ENCODE measurements around the gene C2CD2. TPM values are rescaled to one million over a fixed set of nuclear protein-coding genes. Genes with fewer than 3 reads are reported as not detected.

Gene C2CD2
- polyA plus RNA-seq, 1 donor (not counting 4 experiments of a cell fraction or from before 2014, with no cell fraction given): 39.9 TPM

DNA sequence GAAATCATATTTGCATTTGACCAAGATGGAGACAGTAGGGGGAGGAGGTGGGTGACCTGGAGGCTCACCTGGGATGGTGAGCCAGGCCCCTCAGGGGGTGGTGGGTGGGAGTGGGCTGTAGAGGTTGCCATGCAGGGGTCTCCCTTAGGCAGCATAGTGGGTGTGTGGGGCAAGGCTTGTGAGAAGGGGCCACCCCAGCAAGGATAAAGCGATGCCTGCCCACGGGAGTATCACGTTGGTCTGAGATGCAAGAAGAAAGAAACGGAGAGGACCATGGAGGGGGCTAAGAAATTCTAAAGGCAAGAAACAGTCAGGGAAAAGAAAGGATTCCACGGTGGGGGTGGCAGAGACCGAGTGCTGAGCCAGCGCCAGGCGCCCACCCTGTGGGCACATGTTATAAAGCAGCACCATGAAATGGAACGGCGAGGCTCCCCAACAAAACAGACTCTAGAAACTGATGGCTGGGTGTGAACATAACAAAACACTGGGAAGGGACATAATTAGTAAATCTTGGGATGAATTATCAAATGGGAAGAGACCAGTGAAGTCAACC lies 11.7 kb upstream of the C2CD2 start:
- Histone ChIP-seq H3K27me3 (ENCODE audit: control insufficient read depth, extremely low read depth, insufficient read depth, low read length) (no peaks in the 10 kb centered on the region), H3K9me1 (ENCODE audit: control insufficient read depth, extremely low read depth, insufficient read depth, low read length) (no peaks in the 10 kb centered on the region), H4K20me1 (ENCODE audit: control insufficient read depth, extremely low read depth, insufficient read depth, low read length) (no peaks in the 10 kb centered on the region), H3K36me3 (ENCODE audit: control insufficient read depth in 2 of 2, extremely low read depth in 1 of 2, insufficient read depth in 2 of 2, low read length in 2 of 2) (no peaks in the 10 kb centered on the region), H3K27ac (ENCODE audit: control insufficient read depth, insufficient read depth, low read length) (no peak overlapping the region), H3K4me3 (ENCODE audit: control insufficient read depth in 2 of 3, extremely low read depth in 1 of 3, insufficient read depth in 2 of 3, low read depth in 1 of 3, low read length in 3 of 3) (no peak overlapping the region), H3K79me2 (ENCODE audit: control insufficient read depth, insufficient read depth, low read length) (no peaks in the 10 kb centered on the region), H3K9me3 (ENCODE audit: control insufficient read depth, low read depth, low read length) (no peaks in the 10 kb centered on the region), H3K4me1 (ENCODE audit: control insufficient read depth, extremely low read depth, insufficient read depth, low read length) (no peaks in the 10 kb centered on the region), H2AFZ (ENCODE audit: control insufficient read depth, low read length) (no peak overlapping the region), H3K4me2 (ENCODE audit: control insufficient read depth, extremely low read depth, insufficient read depth, low read depth, low read length) (no peak overlapping the region), H3K9ac (ENCODE audit: control insufficient read depth, extremely low read depth, insufficient read depth, low read length) (no peak overlapping the region)
- FAIRE-seq: no peak
- DNase-seq (ENCODE audit: low read depth, low spot score): no peak
- TF ChIP-seq EZH2 (IDR thresholded peaks at IDR 0.05; ENCODE audit: low read length): no peak
- TF ChIP-seq, protein P1, sequence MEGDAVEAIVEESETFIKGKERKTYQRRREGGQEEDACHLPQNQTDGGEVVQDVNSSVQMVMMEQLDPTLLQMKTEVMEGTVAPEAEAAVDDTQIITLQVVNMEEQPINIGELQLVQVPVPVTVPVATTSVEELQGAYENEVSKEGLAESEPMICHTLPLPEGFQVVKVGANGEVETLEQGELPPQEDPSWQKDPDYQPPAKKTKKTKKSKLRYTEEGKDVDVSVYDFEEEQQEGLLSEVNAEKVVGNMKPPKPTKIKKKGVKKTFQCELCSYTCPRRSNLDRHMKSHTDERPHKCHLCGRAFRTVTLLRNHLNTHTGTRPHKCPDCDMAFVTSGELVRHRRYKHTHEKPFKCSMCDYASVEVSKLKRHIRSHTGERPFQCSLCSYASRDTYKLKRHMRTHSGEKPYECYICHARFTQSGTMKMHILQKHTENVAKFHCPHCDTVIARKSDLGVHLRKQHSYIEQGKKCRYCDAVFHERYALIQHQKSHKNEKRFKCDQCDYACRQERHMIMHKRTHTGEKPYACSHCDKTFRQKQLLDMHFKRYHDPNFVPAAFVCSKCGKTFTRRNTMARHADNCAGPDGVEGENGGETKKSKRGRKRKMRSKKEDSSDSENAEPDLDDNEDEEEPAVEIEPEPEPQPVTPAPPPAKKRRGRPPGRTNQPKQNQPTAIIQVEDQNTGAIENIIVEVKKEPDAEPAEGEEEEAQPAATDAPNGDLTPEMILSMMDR (optimal IDR thresholded peaks at IDR 0.05 in 1 of 3, IDR thresholded peaks at IDR 0.05 in 1 of 3, conservative IDR thresholded peaks at IDR 0.05 in 1 of 3; ENCODE audit: extremely low read depth in 1 of 3, insufficient read depth in 2 of 3, low read length in 3 of 3): no peak
- dilution Hi-C loops (cut with MboI; ENCODE audit: extremely low pct_ligation_motif_present, low sequenced_read_pairs): no loop called here

DNA sequence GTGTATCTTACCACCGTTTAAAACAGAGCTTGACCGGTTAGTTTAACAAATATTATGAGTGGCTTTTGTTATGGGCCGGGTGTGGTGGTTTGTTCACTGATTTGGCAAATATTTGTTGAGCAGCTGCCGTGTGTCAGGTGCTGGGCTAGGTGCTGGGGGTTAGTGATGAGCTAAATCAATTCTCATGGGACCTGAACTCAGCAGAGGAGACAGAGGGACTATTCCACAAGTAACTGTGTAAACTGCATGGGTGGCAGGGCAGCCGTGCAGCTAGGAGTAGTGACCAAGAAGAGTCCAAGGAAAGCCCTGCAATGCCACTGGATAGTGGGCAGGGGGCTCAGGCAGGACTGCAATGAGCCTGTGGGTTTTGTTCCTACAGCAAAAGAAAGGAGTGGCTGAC lies 11.2 kb upstream of the C2CD2 start:
- no peak overlapping the region for H3K27ac ChIP-seq (ENCODE audit: control insufficient read depth, insufficient read depth, low read length)
- H3K4me3 ChIP-seq (ENCODE audit: control insufficient read depth in 2 of 3, extremely low read depth in 1 of 3, insufficient read depth in 2 of 3, low read depth in 1 of 3, low read length in 3 of 3): no peak overlapping the region
- H3K9me1 ChIP-seq (ENCODE audit: control insufficient read depth, extremely low read depth, insufficient read depth, low read length): no peaks in the 10 kb centered on the region
- no peaks in the 10 kb centered on the region for H3K79me2 ChIP-seq (ENCODE audit: control insufficient read depth, insufficient read depth, low read length)
- dilution Hi-C loops (cut with MboI; ENCODE audit: extremely low pct_ligation_motif_present, low sequenced_read_pairs): no loop called here
- no peaks in the 10 kb centered on the region for H3K36me3 ChIP-seq (ENCODE audit: control insufficient read depth in 2 of 2, extremely low read depth in 1 of 2, insufficient read depth in 2 of 2, low read length in 2 of 2)
- no peak for FAIRE-seq
- TF ChIP-seq, protein P1 (optimal IDR thresholded peaks at IDR 0.05 in 1 of 3, IDR thresholded peaks at IDR 0.05 in 1 of 3, conservative IDR thresholded peaks at IDR 0.05 in 1 of 3; ENCODE audit: extremely low read depth in 1 of 3, insufficient read depth in 2 of 3, low read length in 3 of 3): no peak
- no peak for TF ChIP-seq EZH2 (IDR thresholded peaks at IDR 0.05; ENCODE audit: low read length)
- H4K20me1 ChIP-seq (ENCODE audit: control insufficient read depth, extremely low read depth, insufficient read depth, low read length): no peaks in the 10 kb centered on the region
- no peak overlapping the region for H3K4me2 ChIP-seq (ENCODE audit: control insufficient read depth, extremely low read depth, insufficient read depth, low read depth, low read length)
- DNase-seq (ENCODE audit: low read depth, low spot score): no peak
- H3K9ac ChIP-seq (ENCODE audit: control insufficient read depth, extremely low read depth, insufficient read depth, low read length): no peak overlapping the region
- H3K4me1 ChIP-seq (ENCODE audit: control insufficient read depth, extremely low read depth, insufficient read depth, low read length): no peaks in the 10 kb centered on the region
- no peaks in the 10 kb centered on the region for H3K9me3 ChIP-seq (ENCODE audit: control insufficient read depth, low read depth, low read length)
- no peaks in the 10 kb centered on the region for H3K27me3 ChIP-seq (ENCODE audit: control insufficient read depth, extremely low read depth, insufficient read depth, low read length)
- H2AFZ ChIP-seq (ENCODE audit: control insufficient read depth, low read length): no peak overlapping the region
